ENCODE data around the gene EFCC1.

Gene EFCC1

GRCh38 chr3:128997486-128998133 is 3.5 kb upstream of the EFCC1 start:
- Histone ChIP-seq H3K9me3 (ENCODE audit: control insufficient read depth, low read length) (no peaks in the 10 kb centered on the region), H3K36me3 (ENCODE audit: control insufficient read depth, insufficient read depth, low read length) (no peaks in the 10 kb centered on the region), H3K4me1 (ENCODE audit: control insufficient read depth, insufficient read depth, low read length) (peaks cover 24% of the 10 kb centered on the region), H3K27me3 (ENCODE audit: control insufficient read depth, insufficient read depth, low read length) (peaks cover 35% of the 10 kb centered on the region), H3K4me3 (ENCODE audit: low read length) (no peak overlapping the region), H3K9ac (ENCODE audit: low read length) (no peak overlapping the region)

GRCh38 chr3:128998561-128998960 is 2.5 kb upstream of the EFCC1 start:
- H3K4me3 ChIP-seq (ENCODE audit: low read length) = no peak overlapping the region
- no peak overlapping the region for H3K9ac ChIP-seq (ENCODE audit: low read length)
- no peaks in the 10 kb centered on the region for H3K36me3 ChIP-seq (ENCODE audit: control insufficient read depth, insufficient read depth, low read length)
- peaks cover 39% of the 10 kb centered on the region for H3K27me3 ChIP-seq (ENCODE audit: control insufficient read depth, insufficient read depth, low read length)
- H3K9me3 ChIP-seq (ENCODE audit: control insufficient read depth, low read length) = no peaks in the 10 kb centered on the region
- peaks cover 20% of the 10 kb centered on the region for H3K4me1 ChIP-seq (ENCODE audit: control insufficient read depth, insufficient read depth, low read length)

- Histone ChIP-seq H3K36me3 (ENCODE audit: control insufficient read depth, insufficient read depth, low read length) (no peaks in the 10 kb centered on the region), H3K4me1 (ENCODE audit: control insufficient read depth, insufficient read depth, low read length) (peaks cover 16% of the 10 kb centered on the region), H3K4me3 (ENCODE audit: low read length) (no peak overlapping the region), H3K9me3 (ENCODE audit: control insufficient read depth, low read length) (no peaks in the 10 kb centered on the region), H3K27me3 (ENCODE audit: control insufficient read depth, insufficient read depth, low read length) (peaks cover 38% of the 10 kb centered on the region), H3K9ac (ENCODE audit: low read length) (no peak overlapping the region)
Observed at GRCh38 chr3:128999102-128999501, 2.0 kb upstream of the EFCC1 start.

GRCh38 chr3:129000742-129001100 is 383 bp upstream of the EFCC1 start:
- Histone ChIP-seq H3K36me3 (ENCODE audit: control insufficient read depth, insufficient read depth, low read length) (no peaks in the 10 kb centered on the region), H3K4me1 (ENCODE audit: control insufficient read depth, insufficient read depth, low read length) (peaks cover 25% of the 10 kb centered on the region), H3K27me3 (ENCODE audit: control insufficient read depth, insufficient read depth, low read length) (peaks cover 37% of the 10 kb centered on the region), H3K9me3 (ENCODE audit: control insufficient read depth, low read length) (no peaks in the 10 kb centered on the region), H3K4me3 (ENCODE audit: low read length) (no peak overlapping the region), H3K9ac (ENCODE audit: low read length) (peak overlapping the region; percentile 48)

GRCh38 chr3:129001806-129002572 is 885 bp downstream of the EFCC1 start:
- Histone ChIP-seq H3K9me3 (ENCODE audit: control insufficient read depth, low read length) (no peaks in the 10 kb centered on the region), H3K4me3 (ENCODE audit: low read length) (no peak overlapping the region), H3K4me1 (ENCODE audit: control insufficient read depth, insufficient read depth, low read length) (peaks cover 30% of the 10 kb centered on the region), H3K27me3 (ENCODE audit: control insufficient read depth, insufficient read depth, low read length) (peaks cover 34% of the 10 kb centered on the region), H3K9ac (ENCODE audit: low read length) (no peak overlapping the region), H3K36me3 (ENCODE audit: control insufficient read depth, insufficient read depth, low read length) (no peaks in the 10 kb centered on the region)

GRCh38 chr3:129002573-129003569 is 1.8 kb downstream of the EFCC1 start:
- Histone ChIP-seq H3K9ac (ENCODE audit: low read length) (peak overlapping the region; percentile 18), H3K36me3 (ENCODE audit: control insufficient read depth, insufficient read depth, low read length) (no peaks in the 10 kb centered on the region), H3K4me3 (ENCODE audit: low read length) (no peak overlapping the region), H3K27me3 (ENCODE audit: control insufficient read depth, insufficient read depth, low read length) (peaks cover 34% of the 10 kb centered on the region), H3K9me3 (ENCODE audit: control insufficient read depth, low read length) (no peaks in the 10 kb centered on the region), H3K4me1 (ENCODE audit: control insufficient read depth, insufficient read depth, low read length) (peaks cover 30% of the 10 kb centered on the region)

GRCh38 chr3:129003578-129004112 is 2.5 kb downstream of the EFCC1 start:
- H3K27me3 ChIP-seq (ENCODE audit: control insufficient read depth, insufficient read depth, low read length) = peaks cover 34% of the 10 kb centered on the region
- H3K4me1 ChIP-seq (ENCODE audit: control insufficient read depth, insufficient read depth, low read length) = peaks cover 30% of the 10 kb centered on the region
- no peak overlapping the region for H3K4me3 ChIP-seq (ENCODE audit: low read length)
- H3K36me3 ChIP-seq (ENCODE audit: control insufficient read depth, insufficient read depth, low read length) = no peaks in the 10 kb centered on the region
- no peaks in the 10 kb centered on the region for H3K9me3 ChIP-seq (ENCODE audit: control insufficient read depth, low read length)
- H3K9ac ChIP-seq (ENCODE audit: low read length) = no peak overlapping the region

- no peak overlapping the region for H3K4me3 ChIP-seq (ENCODE audit: low read length)
- H3K9ac ChIP-seq (ENCODE audit: low read length) = peak overlapping the region; percentile 17
- H3K4me1 ChIP-seq (ENCODE audit: control insufficient read depth, insufficient read depth, low read length) = peaks cover 30% of the 10 kb centered on the region
- H3K9me3 ChIP-seq (ENCODE audit: control insufficient read depth, low read length) = no peaks in the 10 kb centered on the region
- peaks cover 34% of the 10 kb centered on the region for H3K27me3 ChIP-seq (ENCODE audit: control insufficient read depth, insufficient read depth, low read length)
- no peaks in the 10 kb centered on the region for H3K36me3 ChIP-seq (ENCODE audit: control insufficient read depth, insufficient read depth, low read length)
Observed at GRCh38 chr3:129004639-129005295, 3.7 kb downstream of the EFCC1 start.

- Histone ChIP-seq H3K4me3 (ENCODE audit: low read length) (no peak overlapping the region), H3K36me3 (ENCODE audit: control insufficient read depth, insufficient read depth, low read length) (no peaks in the 10 kb centered on the region), H3K9me3 (ENCODE audit: control insufficient read depth, low read length) (no peaks in the 10 kb centered on the region), H3K27me3 (ENCODE audit: control insufficient read depth, insufficient read depth, low read length) (peaks cover 30% of the 10 kb centered on the region), H3K9ac (ENCODE audit: low read length) (peak overlapping the region; percentile 17), H3K4me1 (ENCODE audit: control insufficient read depth, insufficient read depth, low read length) (peaks cover 29% of the 10 kb centered on the region)
Observed at GRCh38 chr3:129005526-129006303, 4.6 kb downstream of the EFCC1 start.

GRCh38 chr3:129006864-129007263 is 5.8 kb downstream of the EFCC1 start:
- H3K9me3 ChIP-seq (ENCODE audit: control insufficient read depth, low read length) = no peaks in the 10 kb centered on the region
- peaks cover 18% of the 10 kb centered on the region for H3K27me3 ChIP-seq (ENCODE audit: control insufficient read depth, insufficient read depth, low read length)
- no peaks in the 10 kb centered on the region for H3K36me3 ChIP-seq (ENCODE audit: control insufficient read depth, insufficient read depth, low read length)
- peaks cover 23% of the 10 kb centered on the region for H3K4me1 ChIP-seq (ENCODE audit: control insufficient read depth, insufficient read depth, low read length)
- H3K4me3 ChIP-seq (ENCODE audit: low read length) = no peak overlapping the region
- H3K9ac ChIP-seq (ENCODE audit: low read length) = no peak overlapping the region

- Histone ChIP-seq H3K4me3 (ENCODE audit: low read length) (no peak overlapping the region), H3K27me3 (ENCODE audit: control insufficient read depth, insufficient read depth, low read length) (peaks cover 9% of the 10 kb centered on the region), H3K4me1 (ENCODE audit: control insufficient read depth, insufficient read depth, low read length) (peaks cover 23% of the 10 kb centered on the region), H3K9me3 (ENCODE audit: control insufficient read depth, low read length) (no peaks in the 10 kb centered on the region), H3K36me3 (ENCODE audit: control insufficient read depth, insufficient read depth, low read length) (no peaks in the 10 kb centered on the region), H3K9ac (ENCODE audit: low read length) (no peak overlapping the region)
Observed at GRCh38 chr3:129007792-129008191, 6.7 kb downstream of the EFCC1 start.

Measured in mucosa of stomach (tissue), 1 donor.